ENCODE measurements around the gene RRP8. TPM values are rescaled to one million over a fixed set of nuclear protein-coding genes. Genes with fewer than 3 reads are reported as not detected.

RRP8 gene
- total RNA-seq, 1 donor from 2014 or later: 17.8 TPM

GRCh38 chr11:6616596-6617250 is 13.3 kb upstream of the RRP8 start:
- no peak overlapping the region for H3K4me3 Mint-ChIP-seq (ENCODE audit: unreplicated experiment)
- no peaks in the 10 kb centered on the region for H3K27me3 Mint-ChIP-seq (ENCODE audit: unreplicated experiment)
- peaks cover 18% of the 10 kb centered on the region for H3K36me3 Mint-ChIP-seq (ENCODE audit: unreplicated experiment)
- H3K4me1 Mint-ChIP-seq (ENCODE audit: unreplicated experiment): peaks cover 2% of the 10 kb centered on the region
- no peak for TF ChIP-seq CTCF (IDR thresholded peaks at IDR 0.05)
- no peaks in the 10 kb centered on the region for H3K9me3 Mint-ChIP-seq (ENCODE audit: unreplicated experiment)
- no peak overlapping the region for H3K27ac Mint-ChIP-seq (ENCODE audit: unreplicated experiment)
- no peak for DNase-seq (ENCODE audit: extremely low spot score, unreplicated experiment)

GRCh38 chr11:6615882-6616585 is 12.6 kb upstream of the RRP8 start:
- Mint-ChIP-seq H3K4me1 (ENCODE audit: unreplicated experiment) (peaks cover 6% of the 10 kb centered on the region), H3K27me3 (ENCODE audit: unreplicated experiment) (no peaks in the 10 kb centered on the region), H3K36me3 (ENCODE audit: unreplicated experiment) (peaks cover 18% of the 10 kb centered on the region), H3K9me3 (ENCODE audit: unreplicated experiment) (no peaks in the 10 kb centered on the region), H3K4me3 (ENCODE audit: unreplicated experiment) (no peak overlapping the region), H3K27ac (ENCODE audit: unreplicated experiment) (no peak overlapping the region)
- TF ChIP-seq CTCF (IDR thresholded peaks at IDR 0.05): no peak
- DNase-seq (ENCODE audit: extremely low spot score, unreplicated experiment): no peak

GRCh38 chr11:6615046-6615445 is 11.6 kb upstream of the RRP8 start:
- no peak for DNase-seq (ENCODE audit: extremely low spot score, unreplicated experiment)
- no peak overlapping the region for H3K4me3 Mint-ChIP-seq (ENCODE audit: unreplicated experiment)
- no peak for TF ChIP-seq CTCF (IDR thresholded peaks at IDR 0.05)
- no peaks in the 10 kb centered on the region for H3K27me3 Mint-ChIP-seq (ENCODE audit: unreplicated experiment)
- H3K9me3 Mint-ChIP-seq (ENCODE audit: unreplicated experiment): no peaks in the 10 kb centered on the region
- peaks cover 14% of the 10 kb centered on the region for H3K4me1 Mint-ChIP-seq (ENCODE audit: unreplicated experiment)
- H3K27ac Mint-ChIP-seq (ENCODE audit: unreplicated experiment): no peak overlapping the region
- peaks cover 23% of the 10 kb centered on the region for H3K36me3 Mint-ChIP-seq (ENCODE audit: unreplicated experiment)

- Mint-ChIP-seq H3K4me1 (ENCODE audit: unreplicated experiment) (peaks cover 14% of the 10 kb centered on the region), H3K27ac (ENCODE audit: unreplicated experiment) (no peak overlapping the region), H3K4me3 (ENCODE audit: unreplicated experiment) (no peak overlapping the region), H3K36me3 (ENCODE audit: unreplicated experiment) (peaks cover 29% of the 10 kb centered on the region), H3K27me3 (ENCODE audit: unreplicated experiment) (no peaks in the 10 kb centered on the region), H3K9me3 (ENCODE audit: unreplicated experiment) (no peaks in the 10 kb centered on the region)
- TF ChIP-seq CTCF (IDR thresholded peaks at IDR 0.05): no peak
- DNase-seq (ENCODE audit: extremely low spot score, unreplicated experiment): no peak
These were observed 11.0 kb upstream of the RRP8 start for GRCh38 chr11:6614446-6614845.

GRCh38 chr11:6613496-6613895 is 10.1 kb upstream of the RRP8 start:
- no peak overlapping the region for H3K4me3 Mint-ChIP-seq (ENCODE audit: unreplicated experiment)
- no peaks in the 10 kb centered on the region for H3K27me3 Mint-ChIP-seq (ENCODE audit: unreplicated experiment)
- no peak for DNase-seq (ENCODE audit: extremely low spot score, unreplicated experiment)
- H3K9me3 Mint-ChIP-seq (ENCODE audit: unreplicated experiment): no peaks in the 10 kb centered on the region
- peaks cover 36% of the 10 kb centered on the region for H3K36me3 Mint-ChIP-seq (ENCODE audit: unreplicated experiment)
- peaks cover 20% of the 10 kb centered on the region for H3K4me1 Mint-ChIP-seq (ENCODE audit: unreplicated experiment)
- no peak for TF ChIP-seq CTCF (IDR thresholded peaks at IDR 0.05)
- no peak overlapping the region for H3K27ac Mint-ChIP-seq (ENCODE audit: unreplicated experiment)
